Nephron (organoid): ENCODE data around the gene EDN2.

Source experiments
- H3K27ac Mint-ChIP-seq, 3 experiments: 2 replicates each; pipeline ENCODE4 v1.8.0; 2020; ENCODE audit warnings: mixed read lengths in 3 of 3, mild to moderate bottlenecking in 2 of 3, moderate library complexity in 1 of 3
- H3K27me3 Mint-ChIP-seq: 2 replicates; pipeline ENCODE4 v1.8.0; 2021; ENCODE audit warnings: low read depth, mild to moderate bottlenecking, moderate library complexity, mixed read lengths
- H3K36me3 Mint-ChIP-seq: 2 replicates; pipeline ENCODE4 v1.8.0; 2020; ENCODE audit warnings: low read depth, mixed read lengths
- H3K4me1 Mint-ChIP-seq: 2 replicates; pipeline ENCODE4 v1.8.0; 2020; ENCODE audit warnings: mixed read lengths
- H3K4me3 Mint-ChIP-seq, 3 experiments: 2 replicates each; pipeline ENCODE4 v1.8.0; 2020; ENCODE audit warnings: mild to moderate bottlenecking in 3 of 3, mixed read lengths in 3 of 3, moderate library complexity in 2 of 3
- H3K9me3 Mint-ChIP-seq: 2 replicates; pipeline ENCODE4 v1.8.0; 2020; ENCODE audit warnings: mixed read lengths
- CTCF ChIP-seq, 3 experiments: fragments of 200-600 bp; sonication (generic); IDR thresholded peaks; one replicate each; pipeline ENCODE4 v1.5.0; 2021; ENCODE audit warnings: antibody characterized with exemption in 3 of 3; ENCODE audit not compliant: unreplicated experiment in 3 of 3

The EDN2 gene

GRCh38 chr1:41456847-41457540 lies 27.5 kb downstream of the EDN2 start:
- TF ChIP-seq CTCF (IDR thresholded peaks at IDR 0.05; ENCODE audit: unreplicated experiment in 3 of 3) = no peak
- H3K4me1 Mint-ChIP-seq = peaks cover 40% of the 10 kb centered on the region
- peaks cover 12% of the 10 kb centered on the region for H3K27me3 Mint-ChIP-seq
- H3K27ac Mint-ChIP-seq = peak overlapping the region in 2 of 3 experiments; percentile 2 to 17
- no peak overlapping the region for H3K4me3 Mint-ChIP-seq
- no peaks in the 10 kb centered on the region for H3K36me3 Mint-ChIP-seq
- H3K9me3 Mint-ChIP-seq = no peaks in the 10 kb centered on the region

GRCh38 chr1:41455479-41456332 lies 28.8 kb downstream of the EDN2 start:
- Mint-ChIP-seq H3K36me3 (no peaks in the 10 kb centered on the region), H3K4me1 (peaks cover 42% of the 10 kb centered on the region), H3K27ac (peak overlapping the region in 2 of 3 experiments; percentile 13 to 67), H3K27me3 (peaks cover 18% of the 10 kb centered on the region), H3K9me3 (no peaks in the 10 kb centered on the region), H3K4me3 (no peak overlapping the region)
- TF ChIP-seq CTCF (IDR thresholded peaks at IDR 0.05; ENCODE audit: unreplicated experiment in 3 of 3) = no peak

- Mint-ChIP-seq H3K27ac (peak overlapping the region in 2 of 3 experiments; percentile 3 to 67), H3K9me3 (no peaks in the 10 kb centered on the region), H3K4me1 (peaks cover 47% of the 10 kb centered on the region), H3K27me3 (peaks cover 14% of the 10 kb centered on the region), H3K36me3 (no peaks in the 10 kb centered on the region), H3K4me3 (no peak overlapping the region)
- no peak for TF ChIP-seq CTCF (IDR thresholded peaks at IDR 0.05; ENCODE audit: unreplicated experiment in 3 of 3)
These were observed 30.1 kb downstream of the EDN2 start for GRCh38 chr1:41454406-41454805.

DNA sequence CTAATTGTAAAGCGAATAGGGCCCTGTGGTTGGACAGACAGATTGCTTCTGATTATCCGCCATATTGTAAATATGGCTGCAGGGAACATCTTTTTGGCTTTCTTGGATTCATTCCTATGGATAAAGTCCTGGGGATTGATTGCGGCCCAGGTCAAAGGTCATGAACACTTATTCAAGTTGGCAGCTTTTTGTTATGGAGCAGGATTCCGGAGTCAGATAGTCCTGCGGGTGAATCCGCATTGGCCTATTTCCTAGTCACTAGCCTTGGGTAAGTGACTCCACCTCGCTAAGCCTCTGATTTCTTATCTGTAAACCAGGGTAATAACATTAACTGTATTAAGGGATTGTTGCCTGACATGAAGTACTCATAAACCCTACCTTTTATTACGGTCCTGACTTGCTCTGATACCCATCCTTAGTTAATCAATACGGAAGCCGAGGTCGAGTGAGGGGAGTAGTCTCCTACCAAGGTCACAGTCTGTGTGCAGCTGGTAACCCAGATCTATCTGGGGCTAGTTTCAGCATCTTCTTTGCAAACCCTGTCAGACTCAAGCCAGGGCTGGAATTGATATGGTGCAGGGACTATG lies 31.7 kb downstream of the EDN2 start:
- Mint-ChIP-seq H3K27me3 (peaks cover 19% of the 10 kb centered on the region), H3K4me1 (peaks cover 58% of the 10 kb centered on the region), H3K27ac (no peak overlapping the region), H3K9me3 (no peaks in the 10 kb centered on the region), H3K4me3 (no peak overlapping the region), H3K36me3 (no peaks in the 10 kb centered on the region)
- no peak for TF ChIP-seq CTCF (IDR thresholded peaks at IDR 0.05; ENCODE audit: unreplicated experiment in 3 of 3)

- Mint-ChIP-seq H3K4me1 (peaks cover 60% of the 10 kb centered on the region), H3K4me3 (no peak overlapping the region), H3K9me3 (no peaks in the 10 kb centered on the region), H3K27me3 (peaks cover 19% of the 10 kb centered on the region), H3K27ac (peak overlapping the region in 1 of 3 experiments; percentile 15), H3K36me3 (no peaks in the 10 kb centered on the region)
- no peak for TF ChIP-seq CTCF (IDR thresholded peaks at IDR 0.05; ENCODE audit: unreplicated experiment in 3 of 3)
These were observed 33.7 kb downstream of the EDN2 start for GRCh38 chr1:41450747-41451285.
